UCSD-AML1 (cell line): ENCODE results near the gene CIB4.

Source experiments
- DNase-seq: peaks from one replicate; lab custom pipeline; 2025; ENCODE audit not compliant: unreplicated experiment; lab: John Stamatoyannopoulos, UW

CIB4 gene

DNA sequence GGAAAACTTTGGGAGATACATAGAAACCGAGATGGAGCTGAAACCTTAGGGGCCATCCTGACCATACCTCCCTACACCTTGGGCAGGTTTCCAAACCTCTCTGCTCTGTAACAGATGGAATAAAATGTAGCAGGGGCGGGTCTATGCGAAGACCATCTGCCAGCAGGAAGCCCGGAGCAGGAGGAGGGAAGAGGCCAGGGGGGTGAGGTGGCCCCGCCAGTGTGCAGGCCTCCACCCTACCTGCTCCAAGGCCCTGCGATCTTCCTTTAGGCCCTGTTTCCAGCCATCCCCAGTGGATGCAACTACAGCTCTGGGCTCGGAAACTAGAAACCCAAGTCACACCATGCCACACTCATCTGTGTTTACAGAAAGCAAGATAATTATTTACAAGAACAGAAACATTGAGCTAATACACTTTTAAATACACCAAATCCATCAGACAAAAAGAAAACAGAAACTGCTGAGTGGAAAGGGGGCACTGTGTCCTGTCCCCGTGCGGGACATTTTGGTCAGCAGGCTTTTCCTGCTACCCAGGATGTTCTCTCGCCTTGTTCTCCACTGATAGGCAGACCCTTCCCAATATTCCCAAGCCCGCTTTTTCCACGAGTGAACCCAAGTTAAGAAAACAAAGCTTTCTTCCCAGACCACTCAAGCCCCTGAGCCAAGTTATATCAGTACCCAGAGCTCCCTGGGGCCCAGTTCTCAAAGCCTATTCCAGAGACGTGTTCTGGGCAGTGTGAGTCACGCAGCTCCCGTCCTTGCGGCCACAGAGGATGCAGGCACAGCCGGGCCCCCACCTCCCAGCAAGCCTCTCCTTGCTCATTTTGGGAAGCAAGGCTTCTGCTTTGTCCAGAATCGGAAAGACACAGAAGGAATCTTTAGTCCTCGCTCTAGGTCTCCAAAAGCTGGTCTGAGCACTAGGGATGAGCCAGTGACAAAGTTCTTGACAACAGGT, 17.3 kb downstream of the CIB4 start:
- no peak for DNase-seq

DNA sequence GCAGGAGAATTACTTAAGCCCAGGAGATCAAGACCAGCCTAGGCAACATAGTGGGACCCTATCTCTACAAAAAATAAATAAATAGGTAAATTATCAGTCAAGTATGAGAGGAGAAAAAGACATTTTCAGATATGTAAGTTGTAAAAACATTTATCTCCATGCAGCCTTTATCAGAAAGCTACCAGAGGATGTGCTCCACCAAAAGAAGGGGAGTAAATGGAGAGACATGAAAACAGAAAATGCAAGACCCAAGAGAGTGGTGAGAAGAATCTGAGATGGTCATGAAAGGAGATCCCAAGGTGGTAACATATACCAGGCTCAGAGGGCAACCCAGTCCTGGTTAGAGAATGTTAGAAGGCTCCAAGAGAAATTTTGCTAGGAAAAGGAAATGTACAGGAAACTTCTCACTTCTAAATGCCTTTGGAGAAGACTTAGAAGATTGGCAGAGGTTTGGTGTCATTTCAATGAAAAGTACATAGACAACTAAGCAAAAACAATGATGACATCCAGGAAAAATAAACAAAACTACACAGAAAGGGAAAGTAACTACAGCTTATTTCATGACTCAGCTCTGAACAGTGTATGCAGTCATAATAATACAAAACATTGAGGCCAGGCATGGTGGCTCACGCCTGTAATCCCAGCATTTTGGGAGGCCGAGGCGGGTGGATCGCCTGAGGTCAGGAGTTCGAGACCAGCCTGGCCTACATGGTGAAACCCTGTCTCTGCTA, 19.5 kb downstream of the CIB4 start:
- no peak for DNase-seq

DNA sequence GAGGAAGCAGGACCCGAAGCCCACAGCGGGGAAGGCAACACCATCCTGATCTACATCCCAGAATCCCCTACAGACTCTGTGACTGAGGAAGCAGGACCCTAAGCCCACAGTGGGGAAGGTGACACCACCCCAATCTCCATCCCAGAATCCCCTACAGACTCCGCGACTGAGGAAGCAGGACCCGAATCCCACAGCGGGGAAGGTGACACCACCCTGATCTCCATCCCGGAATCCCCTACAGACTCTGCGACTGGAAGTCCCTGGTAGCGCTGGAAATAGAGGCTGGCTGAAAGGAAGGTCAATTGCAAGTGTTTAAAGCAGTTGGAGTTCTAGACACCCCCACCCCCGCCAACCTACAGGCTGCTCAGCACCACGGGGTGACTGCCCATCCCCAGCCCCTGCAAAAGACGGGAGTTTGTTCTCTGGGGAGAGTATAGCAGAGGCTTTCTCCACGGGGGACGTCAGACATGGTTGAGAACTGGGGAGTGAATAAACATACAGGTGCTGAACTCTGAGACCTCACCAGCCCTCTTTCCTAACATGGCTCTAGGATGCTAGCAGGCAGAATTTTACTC, 21.0 kb downstream of the CIB4 start:
- DNase-seq: no peak

DNA sequence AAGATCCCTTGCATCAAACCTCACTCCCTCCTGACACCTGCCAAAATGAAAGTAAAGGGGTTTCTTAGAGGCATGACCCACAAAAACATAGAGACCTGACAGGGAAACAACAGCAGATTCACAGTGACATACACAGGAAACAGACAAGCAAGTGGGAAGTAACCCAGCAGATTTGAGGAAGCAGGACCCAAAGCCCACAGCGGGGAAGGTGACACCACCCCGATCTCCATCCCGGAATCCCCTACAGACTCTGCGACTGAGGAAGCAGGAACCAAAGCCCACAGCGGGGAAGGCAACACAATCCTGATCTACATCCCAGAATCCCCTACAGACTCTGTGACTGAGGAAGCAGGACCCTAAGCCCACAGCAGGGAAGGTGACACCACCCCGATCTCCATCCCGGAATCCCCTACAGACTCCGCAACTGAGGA, 21.6 kb downstream of the CIB4 start:
- DNase-seq: no peak

DNA sequence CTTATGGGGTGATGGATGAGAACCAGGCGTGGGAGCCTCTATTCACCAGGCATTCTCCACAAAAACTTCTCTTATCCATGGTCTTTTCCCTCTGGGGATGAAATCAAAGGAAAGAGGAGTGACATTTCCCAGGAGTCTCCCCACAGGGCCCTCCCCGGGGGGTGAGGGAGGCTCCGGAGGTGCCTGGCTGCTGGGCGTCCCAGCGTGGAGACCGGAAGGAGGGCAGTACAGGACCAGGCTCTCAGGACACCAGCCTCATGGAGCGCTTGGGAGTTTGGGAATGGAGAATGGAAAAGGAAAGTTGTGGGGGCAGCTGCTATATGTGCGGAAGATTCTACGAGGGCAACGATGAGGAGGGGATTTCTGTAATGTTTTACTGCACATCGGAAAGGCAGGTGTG, 22.1 kb downstream of the CIB4 start:
- DNase-seq: no peak

DNA sequence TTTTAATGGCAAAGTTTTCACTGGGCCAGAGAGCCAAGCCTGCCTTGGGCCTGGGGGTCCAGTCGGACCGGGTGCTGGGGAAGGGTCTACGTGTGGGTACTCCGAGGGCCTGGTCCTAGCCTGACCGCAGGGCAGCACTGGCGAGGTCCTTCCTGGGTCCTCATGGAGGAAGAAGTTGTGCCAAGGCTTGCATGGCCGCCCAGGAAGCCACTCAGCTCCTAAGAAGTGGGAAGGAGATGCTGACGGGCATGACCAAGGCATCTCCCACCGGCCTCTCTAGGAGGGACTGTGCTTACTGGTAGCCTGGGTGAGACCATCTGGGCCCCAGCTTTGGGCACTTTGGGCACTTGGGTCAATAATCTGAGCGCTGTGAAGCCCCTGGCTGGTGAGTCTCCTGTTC, 22.6 kb downstream of the CIB4 start:
- no peak for DNase-seq

DNA sequence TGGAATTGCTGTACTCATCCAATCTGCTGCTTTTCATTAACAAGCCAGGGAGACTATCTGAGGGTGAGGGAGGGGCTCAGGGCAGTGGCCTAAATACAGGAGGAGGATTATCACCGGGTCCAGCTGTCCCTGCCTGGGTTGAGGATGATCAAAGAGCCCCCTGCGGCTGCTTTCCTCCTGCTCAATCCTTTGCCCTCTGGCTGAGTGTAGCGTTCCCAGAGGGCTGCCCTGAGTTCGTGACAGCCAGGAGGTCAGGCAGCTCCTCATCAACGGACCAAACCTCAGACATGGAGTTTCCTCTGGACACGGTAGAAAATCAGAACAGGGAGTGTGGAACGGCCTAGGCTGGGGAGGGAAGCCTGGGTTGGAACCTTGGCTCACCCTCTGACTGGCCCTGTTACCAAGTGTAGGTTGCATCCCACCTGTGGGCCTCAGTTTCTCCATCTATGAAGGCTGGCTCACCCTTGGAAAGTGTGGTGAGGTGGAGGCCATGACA, 23.5 kb downstream of the CIB4 start:
- DNase-seq: no peak

DNA sequence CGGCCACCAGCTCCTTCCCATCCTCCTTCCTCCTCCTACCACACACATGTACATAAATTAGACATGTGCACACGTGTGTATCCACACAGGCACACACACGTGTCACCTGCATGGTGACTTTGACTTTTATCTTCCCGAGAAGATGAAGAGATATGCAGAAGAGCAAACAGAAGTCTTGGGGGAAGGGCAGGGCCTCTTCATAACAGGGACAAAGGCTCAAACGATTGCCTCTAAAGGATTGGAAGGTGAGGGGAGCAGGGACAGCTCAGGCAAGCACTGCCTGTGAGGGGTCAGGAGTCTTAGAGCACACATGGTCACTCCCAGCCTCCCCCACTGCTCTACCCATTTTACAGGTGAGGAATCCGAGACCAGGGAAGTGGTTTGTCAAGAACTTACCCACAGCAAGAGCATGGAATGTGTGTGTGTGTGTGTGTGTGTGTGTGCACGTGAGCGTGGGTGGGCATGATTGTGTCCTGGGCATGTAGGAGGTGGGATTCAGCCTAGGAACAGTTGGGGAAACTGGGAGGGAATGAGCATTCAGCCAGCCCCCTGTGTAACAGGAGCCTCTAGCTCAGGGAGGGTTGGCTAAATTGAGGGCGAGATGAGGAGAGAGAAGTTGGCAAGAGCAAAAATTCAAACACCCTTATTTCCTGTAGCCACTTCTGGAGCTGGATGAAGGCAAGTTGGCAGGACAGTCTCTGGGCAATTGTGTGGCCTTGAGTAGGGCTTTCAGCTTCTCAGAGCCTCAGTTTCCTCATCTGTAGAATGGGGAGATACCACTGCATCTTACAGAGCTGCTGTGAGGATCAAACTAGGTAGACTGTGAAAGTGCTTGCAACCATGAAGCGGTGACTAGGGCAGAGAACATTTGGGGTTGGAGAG, 24.2 kb downstream of the CIB4 start:
- no peak for DNase-seq

DNA sequence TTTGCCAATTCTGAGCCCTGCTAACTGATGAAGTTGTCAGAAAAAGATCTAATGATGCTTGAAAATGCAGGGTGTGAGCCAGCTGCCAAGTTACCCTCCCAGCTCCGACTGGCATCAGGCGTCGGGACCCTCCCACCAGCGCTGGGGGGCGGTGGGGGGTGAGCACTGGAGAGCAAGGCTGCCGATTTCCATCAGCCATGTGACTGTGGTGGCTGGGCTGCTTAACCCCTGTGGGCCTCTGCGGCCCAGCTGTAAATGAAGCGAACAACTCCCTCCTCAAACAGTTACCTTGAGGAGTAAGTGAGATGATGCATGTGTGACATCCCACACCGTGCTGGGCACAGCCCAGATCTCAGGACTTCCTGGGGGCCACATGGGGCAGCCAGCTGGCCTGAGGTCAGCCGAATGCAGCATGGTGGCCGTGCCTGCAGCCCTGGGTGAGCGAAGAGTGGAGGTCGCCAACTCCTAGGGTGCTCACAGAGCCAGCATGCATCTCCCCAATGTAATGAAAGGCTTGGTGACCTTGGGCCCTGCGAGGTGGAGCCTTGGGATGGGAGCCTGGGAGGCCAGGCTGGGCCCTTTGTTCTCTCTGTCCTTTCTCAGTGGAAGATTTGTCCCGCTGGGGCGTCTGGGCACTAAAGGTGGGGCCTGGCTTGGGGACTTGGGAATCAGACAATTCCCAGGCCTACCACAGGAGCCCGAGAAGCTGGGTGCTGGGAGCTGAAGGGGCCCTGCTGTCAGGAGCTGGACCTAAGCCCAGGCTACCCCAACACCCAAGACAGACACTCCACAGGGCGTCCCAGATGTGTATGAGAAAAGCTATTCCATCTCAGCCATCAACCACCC, 25.1 kb downstream of the CIB4 start:
- no peak for DNase-seq

DNA sequence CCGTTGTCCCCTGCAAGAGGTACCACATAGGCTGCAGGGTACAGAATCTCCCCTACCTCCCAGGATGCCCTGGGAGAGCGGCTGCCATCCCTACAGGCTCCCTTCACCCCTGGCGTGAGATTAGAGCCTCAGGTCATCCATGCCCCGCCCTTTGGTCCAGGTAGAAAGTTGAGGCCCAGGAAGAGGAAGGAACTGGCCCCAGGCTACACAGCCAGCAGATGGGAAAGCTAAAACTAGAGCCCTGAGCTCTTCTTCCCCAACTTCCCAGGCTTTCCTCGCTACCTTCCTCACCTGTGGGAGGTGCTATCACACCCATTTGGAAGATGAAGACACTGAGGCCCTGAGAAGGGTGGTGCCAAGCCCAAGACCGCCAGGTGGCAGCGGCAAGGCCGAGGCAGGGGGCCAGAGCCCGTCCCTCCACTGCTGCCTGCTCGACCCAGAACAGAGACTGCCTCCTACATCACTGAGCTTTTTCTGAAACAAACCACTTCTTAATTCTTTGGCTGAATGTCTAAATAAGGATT, 25.8 kb downstream of the CIB4 start:
- DNase-seq: no peak

DNA sequence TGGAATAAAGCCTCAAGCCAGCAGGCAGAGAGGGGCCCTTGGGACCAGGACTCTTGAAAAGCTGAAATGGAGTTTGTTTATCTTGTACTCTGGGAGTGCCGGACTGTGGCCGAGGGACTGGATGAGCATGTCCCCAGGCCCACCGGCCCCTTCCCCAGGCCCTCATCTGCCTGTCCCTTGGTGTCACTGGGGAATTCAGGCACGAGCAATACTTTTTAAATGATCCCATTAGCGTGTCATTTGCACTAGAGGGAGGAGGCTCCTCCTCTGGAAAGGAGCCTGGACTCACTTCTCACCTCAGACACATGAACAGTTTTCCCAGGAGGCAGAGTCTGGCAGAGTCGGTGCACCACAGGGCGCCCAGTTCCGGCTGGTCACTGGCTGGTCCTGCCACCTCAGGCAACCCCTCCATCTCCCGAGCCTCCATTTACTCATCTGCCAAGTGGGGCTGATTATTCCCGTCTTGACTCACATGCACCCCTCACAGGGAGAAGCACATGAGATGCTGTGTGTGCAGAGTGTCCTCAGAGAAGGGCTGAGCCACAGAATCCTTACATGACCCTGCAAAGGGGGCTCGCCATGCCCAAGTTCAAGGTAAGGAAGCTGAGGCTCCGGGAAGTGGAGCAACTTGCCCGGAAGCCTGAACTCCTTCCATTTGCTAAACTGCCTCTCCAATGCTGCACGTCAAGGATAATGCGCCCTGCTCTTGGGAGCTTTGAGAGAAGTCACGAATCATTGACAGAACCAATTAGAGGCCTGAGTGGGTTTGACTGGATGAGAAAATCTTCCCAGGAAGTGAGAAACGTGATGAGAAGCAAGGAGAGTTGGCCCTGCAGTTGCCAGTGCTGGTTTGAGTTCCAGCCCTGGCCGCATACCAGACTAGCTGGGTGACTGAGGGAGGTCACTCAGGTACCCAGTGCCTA, 26.7 kb downstream of the CIB4 start:
- no peak for DNase-seq

DNA sequence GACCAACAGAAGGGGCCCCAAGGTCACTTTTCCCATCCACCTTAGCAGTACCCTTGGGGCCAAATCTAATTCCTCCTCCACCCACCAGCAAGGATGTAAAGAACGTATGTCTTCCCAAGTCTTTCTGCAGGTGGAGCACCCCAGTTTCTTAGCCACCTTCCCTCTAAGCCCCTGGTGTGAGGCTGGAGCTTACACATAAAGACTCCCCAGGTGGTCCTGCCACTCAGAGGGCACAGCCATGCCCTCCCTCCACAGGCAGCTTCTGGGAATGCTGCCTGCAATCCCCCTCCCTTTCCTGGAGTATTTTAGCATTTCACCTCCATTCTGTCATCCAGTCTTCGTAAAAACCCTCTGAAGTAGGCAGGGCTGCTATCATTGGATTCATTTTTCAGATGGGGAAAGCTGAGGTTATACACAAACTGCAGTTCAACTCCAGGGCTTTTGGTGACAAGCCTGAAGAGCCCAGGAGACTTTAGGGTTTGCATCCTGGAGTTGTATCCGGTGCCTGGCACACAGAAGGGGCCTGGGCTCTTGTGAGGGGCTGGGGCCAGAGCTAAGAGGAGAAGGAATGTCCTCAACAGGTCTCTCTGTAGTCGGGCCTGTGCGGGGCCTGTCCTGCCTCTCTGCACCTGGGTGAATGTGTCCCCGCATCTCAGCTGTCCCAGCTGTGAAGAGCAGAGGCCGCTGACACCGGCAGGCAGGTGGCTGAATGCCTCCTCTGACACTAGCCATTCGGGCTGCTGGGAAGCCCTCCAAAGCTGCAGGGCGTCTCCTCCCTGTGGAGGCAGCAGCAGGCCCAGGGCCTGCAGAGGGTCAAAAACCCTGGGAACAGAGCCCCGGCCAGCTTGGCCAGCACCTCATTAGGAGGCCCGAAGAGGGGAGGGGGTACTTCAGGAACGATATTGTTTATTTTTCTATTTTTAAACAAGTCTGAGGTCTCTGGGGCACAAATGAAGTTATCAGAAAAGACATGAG, 27.6 kb downstream of the CIB4 start:
- no peak for DNase-seq

DNA sequence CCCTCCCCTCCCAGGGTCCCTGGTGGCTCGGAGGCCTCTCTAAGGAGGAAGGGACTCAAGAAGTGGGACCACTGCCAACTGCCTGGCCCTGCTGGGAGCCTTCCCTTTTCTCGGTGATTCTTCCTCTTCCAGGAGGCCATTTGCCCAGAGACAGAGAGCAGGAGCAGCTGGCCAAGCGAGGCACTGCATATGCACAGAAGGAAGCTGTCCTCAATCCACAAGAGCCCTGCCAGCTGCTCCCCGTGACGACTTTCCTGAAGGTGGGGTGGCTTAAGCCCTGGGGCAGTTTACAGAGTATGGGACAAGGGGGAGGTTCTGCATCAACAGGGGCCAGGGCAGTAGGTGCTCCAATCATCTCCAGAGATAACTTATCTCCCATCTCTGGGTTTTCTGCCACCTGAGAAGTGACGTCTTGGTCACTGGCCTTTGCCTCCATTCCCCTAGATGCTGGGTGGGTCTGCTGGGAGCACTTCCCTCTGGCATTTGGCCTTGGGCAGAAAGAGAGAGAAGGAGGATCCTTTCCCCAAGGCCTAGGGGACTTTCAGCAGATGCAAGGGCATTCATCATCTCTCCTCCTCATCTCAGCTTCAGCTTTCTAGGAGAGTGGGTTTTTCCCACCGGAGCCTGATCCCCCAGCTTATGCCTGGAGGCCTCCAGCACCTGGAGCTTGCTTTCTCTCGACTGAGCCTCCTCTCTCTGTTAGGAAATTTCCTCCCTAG, 28.5 kb downstream of the CIB4 start:
- DNase-seq: no peak

DNA sequence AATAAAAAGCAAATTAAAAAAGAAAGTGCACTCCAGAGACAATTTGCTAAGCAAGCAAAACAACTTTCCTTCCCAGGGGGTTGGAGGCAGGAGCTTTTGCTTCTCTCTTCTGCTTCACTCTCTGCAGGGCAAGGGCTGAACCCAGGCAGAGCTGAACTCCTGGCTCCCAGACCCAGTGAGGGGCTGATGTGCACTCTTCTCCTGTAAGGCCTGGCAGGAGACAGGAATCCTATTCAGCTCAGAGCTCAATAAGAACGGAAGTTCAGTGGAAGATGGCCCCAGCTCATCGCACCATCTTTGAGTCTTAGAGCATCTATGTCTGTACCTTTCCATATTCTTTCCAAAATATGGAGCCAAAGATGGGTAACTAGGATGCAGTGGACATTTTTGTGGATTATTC, 29.1 kb downstream of the CIB4 start:
- DNase-seq: no peak

DNA sequence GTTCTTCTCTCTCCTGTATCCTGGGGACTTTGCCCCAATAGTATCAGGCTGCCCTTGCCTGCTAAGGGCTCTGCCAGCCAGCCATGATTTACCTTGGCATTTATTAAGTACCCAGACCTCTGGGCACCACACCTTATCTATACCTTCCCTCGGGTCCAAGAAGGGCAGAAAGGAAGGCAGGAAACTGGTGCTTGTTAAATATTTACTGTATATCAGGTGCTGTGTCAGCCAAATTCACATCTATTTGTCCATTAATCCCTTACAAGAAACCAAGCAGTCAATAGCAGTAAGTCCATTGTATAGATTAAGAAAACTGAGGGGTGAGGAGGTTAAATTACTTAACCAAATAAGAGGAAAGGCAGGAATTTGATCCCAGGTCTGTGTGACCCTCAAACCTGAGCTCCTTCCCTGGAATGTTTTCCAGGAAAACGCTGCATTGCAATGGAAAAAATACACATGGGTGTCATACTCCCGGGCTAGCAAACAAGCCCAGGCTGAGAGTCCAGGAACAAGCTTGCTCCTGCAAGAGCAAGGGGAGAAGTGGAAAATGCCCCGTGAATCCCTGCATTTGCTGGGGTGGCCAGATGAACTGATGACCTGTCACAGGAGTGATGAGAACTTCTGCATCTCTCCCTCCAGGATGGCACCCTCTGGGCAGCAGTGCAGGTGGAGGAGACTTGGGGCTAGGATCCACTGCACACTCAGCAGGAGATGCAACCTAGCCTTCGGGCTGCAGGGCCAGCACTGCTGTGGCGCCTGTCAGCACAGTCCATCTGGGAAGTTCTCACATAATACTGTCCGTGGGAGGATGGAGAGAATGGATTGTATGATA, 30.4 kb downstream of the CIB4 start:
- DNase-seq: no peak

DNA sequence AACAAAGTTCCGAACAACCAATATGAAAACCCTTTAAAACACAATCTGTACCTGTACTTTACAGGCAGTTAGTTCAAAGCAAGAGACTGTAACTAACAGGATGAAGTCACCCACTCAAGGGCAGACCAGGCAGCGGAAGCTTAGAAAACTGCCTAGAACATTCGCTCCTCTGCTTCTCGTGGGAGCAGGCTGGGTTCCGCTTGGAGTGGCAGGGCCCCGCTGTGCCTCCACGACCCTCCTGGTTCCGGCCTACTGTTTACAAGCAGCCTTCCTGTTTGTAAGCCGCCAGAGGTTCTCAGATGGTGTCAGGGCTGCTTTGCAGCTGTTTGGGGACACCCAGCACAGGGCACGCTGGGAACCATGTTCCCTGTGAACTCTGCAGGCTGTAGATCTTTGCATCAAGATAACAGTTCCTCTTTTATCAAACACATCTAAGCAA, 31.3 kb downstream of the CIB4 start:
- DNase-seq: no peak
